Measurements from ENCODE around the gene DAPK3. TPM values are rescaled to one million over a fixed set of nuclear protein-coding genes. Genes with fewer than 3 reads are reported as not detected.
"Not testable (repeated sequence)": the region's sequence is repeated elsewhere in the genome, so short reads cannot be mapped to it uniquely, and the experiment has no call there.

The DAPK3 gene
- polyA plus RNA-seq, 2 of the 4 experiments (the other 2 are of a cell fraction) = 33.0 to 54.9 TPM

DNA sequence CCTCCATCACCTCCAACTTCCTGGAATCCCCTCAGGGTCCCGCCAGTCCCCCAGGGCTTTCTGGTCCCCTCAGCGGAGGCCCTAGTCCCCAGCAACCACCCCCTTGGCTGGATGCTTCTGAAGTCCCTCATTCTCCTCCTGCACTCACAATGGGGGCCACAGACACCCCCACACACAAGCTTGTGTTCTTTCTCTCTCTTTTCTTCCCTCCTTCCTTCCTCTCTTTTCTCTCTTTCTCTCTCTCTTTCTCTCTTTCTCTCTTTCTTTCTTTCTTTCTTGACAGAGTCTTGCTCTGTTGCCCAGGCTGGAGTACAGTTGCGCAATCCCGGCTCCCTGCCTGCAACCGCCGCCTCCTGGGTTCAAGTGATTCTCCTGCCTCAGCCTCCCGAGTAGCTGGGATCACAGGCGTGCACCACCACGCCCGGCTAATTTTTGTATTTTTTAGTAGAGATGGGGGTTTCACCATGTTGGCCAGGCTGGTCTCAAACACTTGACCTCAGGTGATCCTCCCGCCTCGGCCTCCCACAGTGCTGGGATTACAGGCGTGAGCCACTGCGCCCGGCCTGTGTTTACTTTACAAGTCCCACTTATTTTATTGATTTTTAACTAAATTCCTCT is 23.5 kb downstream of the DAPK3 start:
- H3K4me1 ChIP-seq; H3K4me3 ChIP-seq; H3K9me3 ChIP-seq; H3K4me2 ChIP-seq; POLR2A ChIA-PET; H3K27ac ChIP-seq; DNase-seq (ENCODE audit: low read depth in 1 of 2, low spot score in 1 of 2); CTCF ChIA-PET; ATAC-seq; FAIRE-seq: not testable (repeated sequence)
- 57% methylated on average over 15 of the region's 15 CpGs for WGBS (ENCODE audit: missing lambda C conversion rate)
- peak; percentile 15 to 79; a peak in 3 of 4 replicates for TF ChIP-seq CEBPB (IDR thresholded peaks at IDR 0.05)

DNA sequence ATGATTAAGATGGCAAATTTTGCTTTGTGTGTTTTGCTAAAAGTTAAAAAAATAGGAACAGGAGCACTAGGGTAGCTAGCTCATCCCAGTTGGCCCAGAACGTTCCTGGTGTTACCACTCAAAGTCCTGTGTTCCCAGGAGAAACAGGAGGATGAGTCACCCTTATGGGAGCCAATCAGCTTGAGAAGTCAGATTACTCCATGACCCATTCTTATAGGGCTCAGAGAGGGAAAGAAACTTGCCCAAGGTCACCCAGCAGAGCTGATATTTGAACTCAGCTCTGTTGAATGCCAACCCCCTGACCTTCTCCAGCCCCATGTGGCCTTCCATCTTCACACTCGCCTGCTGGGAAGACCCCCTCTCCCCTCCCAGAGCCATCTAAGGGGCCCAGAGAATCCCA is 25.1 kb downstream of the DAPK3 start:
- peak; percentile 28 to 55; a peak in 2 of 6 replicates for ATAC-seq
- POLR2A ChIA-PET = interaction anchor here (0.6 to 1.2 kb wide), 2 partner anchors 30 to 39 kb away, joined by 4 read pairs; partner anchors contain the start of gene EEF2
- no peak for FAIRE-seq
- 0% methylated on average over 1 of the region's 2 CpGs for WGBS (ENCODE audit: missing lambda C conversion rate)
- Histone ChIP-seq H3K27ac (no peak overlapping the region), H3K4me3 (no peak overlapping the region), H3K9me3 (no peaks in the 10 kb centered on the region), H3K4me2 (no peak overlapping the region), H3K4me1 (no peaks in the 10 kb centered on the region)
- CTCF ChIA-PET = no interaction called here
- DNase-seq (ENCODE audit: low read depth in 1 of 2, low spot score in 1 of 2) = no peak
- TF ChIP-seq, protein P1, sequence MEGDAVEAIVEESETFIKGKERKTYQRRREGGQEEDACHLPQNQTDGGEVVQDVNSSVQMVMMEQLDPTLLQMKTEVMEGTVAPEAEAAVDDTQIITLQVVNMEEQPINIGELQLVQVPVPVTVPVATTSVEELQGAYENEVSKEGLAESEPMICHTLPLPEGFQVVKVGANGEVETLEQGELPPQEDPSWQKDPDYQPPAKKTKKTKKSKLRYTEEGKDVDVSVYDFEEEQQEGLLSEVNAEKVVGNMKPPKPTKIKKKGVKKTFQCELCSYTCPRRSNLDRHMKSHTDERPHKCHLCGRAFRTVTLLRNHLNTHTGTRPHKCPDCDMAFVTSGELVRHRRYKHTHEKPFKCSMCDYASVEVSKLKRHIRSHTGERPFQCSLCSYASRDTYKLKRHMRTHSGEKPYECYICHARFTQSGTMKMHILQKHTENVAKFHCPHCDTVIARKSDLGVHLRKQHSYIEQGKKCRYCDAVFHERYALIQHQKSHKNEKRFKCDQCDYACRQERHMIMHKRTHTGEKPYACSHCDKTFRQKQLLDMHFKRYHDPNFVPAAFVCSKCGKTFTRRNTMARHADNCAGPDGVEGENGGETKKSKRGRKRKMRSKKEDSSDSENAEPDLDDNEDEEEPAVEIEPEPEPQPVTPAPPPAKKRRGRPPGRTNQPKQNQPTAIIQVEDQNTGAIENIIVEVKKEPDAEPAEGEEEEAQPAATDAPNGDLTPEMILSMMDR (IDR thresholded peaks at IDR 0.05) = no peak
- no peak for TF ChIP-seq EHMT2 (IDR thresholded peaks at IDR 0.05; ENCODE audit: low read depth)
- peak; percentile 70 for TF ChIP-seq ZFP36 (IDR thresholded peaks at IDR 0.05; ENCODE audit: borderline replicate concordance, partially characterized antibody)
- no peak for TF ChIP-seq NFE2L2 (conservative IDR thresholded peaks at IDR 0.05; ENCODE audit: low read length)
- TF ChIP-seq, protein P2, sequence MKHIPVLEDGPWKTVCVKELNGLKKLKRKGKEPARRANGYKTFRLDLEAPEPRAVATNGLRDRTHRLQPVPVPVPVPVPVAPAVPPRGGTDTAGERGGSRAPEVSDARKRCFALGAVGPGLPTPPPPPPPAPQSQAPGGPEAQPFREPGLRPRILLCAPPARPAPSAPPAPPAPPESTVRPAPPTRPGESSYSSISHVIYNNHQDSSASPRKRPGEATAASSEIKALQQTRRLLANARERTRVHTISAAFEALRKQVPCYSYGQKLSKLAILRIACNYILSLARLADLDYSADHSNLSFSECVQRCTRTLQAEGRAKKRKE (CRISPR knock-in tag; IDR thresholded peaks at IDR 0.05; ENCODE audit: low read depth) = no peak
- no peak for TF ChIP-seq FOSL2 (IDR thresholded peaks at IDR 0.05)
- peak; percentile 62 for TF ChIP-seq FOSL2 (CRISPR knock-in tag; IDR thresholded peaks at IDR 0.05)
- TF ChIP-seq POLR2AphosphoS2 (conservative IDR thresholded peaks at IDR 0.05; ENCODE audit: low read length) = no peak
- TF ChIP-seq HOXA7 (CRISPR knock-in tag; IDR thresholded peaks at IDR 0.05) = no peak
- no peak for TF ChIP-seq RFX5 (IDR thresholded peaks at IDR 0.05)

DNA sequence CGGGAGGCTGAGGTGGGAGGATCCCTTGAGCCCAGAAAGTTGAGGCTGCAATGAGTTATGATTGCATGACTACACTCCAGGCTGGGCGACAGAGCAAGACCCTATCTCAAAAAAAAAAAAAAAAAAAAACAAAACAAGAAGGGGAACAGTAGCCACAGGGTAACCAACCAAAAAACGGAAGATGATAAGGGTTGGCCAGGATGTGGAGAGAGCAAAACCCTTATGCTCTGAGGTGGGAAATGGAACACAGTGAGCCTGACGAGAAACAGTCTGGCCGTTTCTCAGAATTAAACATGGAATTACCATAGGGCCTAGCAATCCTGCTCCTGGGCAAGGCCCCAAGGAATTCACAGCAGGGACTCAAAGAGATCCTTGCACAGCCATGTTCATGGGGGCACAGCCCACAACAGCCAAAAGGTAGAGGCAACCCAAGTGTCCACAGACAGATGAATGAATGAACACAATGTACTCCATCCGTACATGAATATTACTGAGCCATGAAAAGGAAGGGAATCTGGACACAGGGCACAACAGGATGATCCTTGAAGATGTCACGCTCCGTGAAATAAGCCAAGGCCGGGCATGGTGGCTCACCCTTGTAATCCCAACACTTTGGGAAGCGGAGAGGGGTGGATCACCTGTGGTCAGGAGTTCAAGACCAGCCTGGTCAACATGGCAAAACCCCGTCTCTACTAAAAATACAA is 26.7 kb downstream of the DAPK3 start:
- Histone ChIP-seq H3K4me1 (no peaks in the 10 kb centered on the region), H3K4me3 (no peak overlapping the region), H3K4me2 (no peak overlapping the region), H3K27ac (no peak overlapping the region), H3K9me3 (no peaks in the 10 kb centered on the region)
- DNase-seq (ENCODE audit: low read depth in 1 of 2, low spot score in 1 of 2) = no peak
- FAIRE-seq = no peak
- TF ChIP-seq MAZ (IDR thresholded peaks at IDR 0.05; ENCODE audit: borderline replicate concordance, low read depth, low read length) = no peak
- no peak for TF ChIP-seq RFX5 (IDR thresholded peaks at IDR 0.05)
- no peak for TF ChIP-seq NPAS2 (CRISPR knock-in tag; IDR thresholded peaks at IDR 0.05; ENCODE audit: borderline replicate concordance)
- TF ChIP-seq FOSL2 (IDR thresholded peaks at IDR 0.05) = no peak
- no peak for TF ChIP-seq FOSL2 (CRISPR knock-in tag; IDR thresholded peaks at IDR 0.05)
- TF ChIP-seq ZFP36 (IDR thresholded peaks at IDR 0.05; ENCODE audit: borderline replicate concordance, partially characterized antibody) = no peak
- TF ChIP-seq ESRRA (IDR thresholded peaks at IDR 0.05; ENCODE audit: borderline replicate concordance, low read length) = no peak
- no peak for TF ChIP-seq CHD2 (IDR thresholded peaks at IDR 0.05; ENCODE audit: low read length, partially characterized antibody)
- TF ChIP-seq ZC3H11A (IDR thresholded peaks at IDR 0.05) = no peak
- TF ChIP-seq BHLHE40 (IDR thresholded peaks at IDR 0.05; ENCODE audit: low read depth, low read length) = no peak
- no peak for TF ChIP-seq POLR2AphosphoS2 (conservative IDR thresholded peaks at IDR 0.05; ENCODE audit: low read length)
- TF ChIP-seq, protein P3, sequence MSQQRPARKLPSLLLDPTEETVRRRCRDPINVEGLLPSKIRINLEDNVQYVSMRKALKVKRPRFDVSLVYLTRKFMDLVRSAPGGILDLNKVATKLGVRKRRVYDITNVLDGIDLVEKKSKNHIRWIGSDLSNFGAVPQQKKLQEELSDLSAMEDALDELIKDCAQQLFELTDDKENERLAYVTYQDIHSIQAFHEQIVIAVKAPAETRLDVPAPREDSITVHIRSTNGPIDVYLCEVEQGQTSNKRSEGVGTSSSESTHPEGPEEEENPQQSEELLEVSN (IDR thresholded peaks at IDR 0.05; ENCODE audit: borderline replicate concordance, low read depth) = no peak
- no peak for TF ChIP-seq HOXB5 (CRISPR knock-in tag; IDR thresholded peaks at IDR 0.05)
- TF ChIP-seq GATA3 (IDR thresholded peaks at IDR 0.05; ENCODE audit: borderline replicate concordance) = no peak
- TF ChIP-seq, protein P4, sequence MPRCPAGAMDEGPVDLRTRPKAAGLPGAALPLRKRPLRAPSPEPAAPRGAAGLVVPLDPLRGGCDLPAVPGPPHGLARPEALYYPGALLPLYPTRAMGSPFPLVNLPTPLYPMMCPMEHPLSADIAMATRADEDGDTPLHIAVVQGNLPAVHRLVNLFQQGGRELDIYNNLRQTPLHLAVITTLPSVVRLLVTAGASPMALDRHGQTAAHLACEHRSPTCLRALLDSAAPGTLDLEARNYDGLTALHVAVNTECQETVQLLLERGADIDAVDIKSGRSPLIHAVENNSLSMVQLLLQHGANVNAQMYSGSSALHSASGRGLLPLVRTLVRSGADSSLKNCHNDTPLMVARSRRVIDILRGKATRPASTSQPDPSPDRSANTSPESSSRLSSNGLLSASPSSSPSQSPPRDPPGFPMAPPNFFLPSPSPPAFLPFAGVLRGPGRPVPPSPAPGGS (IDR thresholded peaks at IDR 0.05) = no peak
- TF ChIP-seq PHF8 (IDR thresholded peaks at IDR 0.05; ENCODE audit: borderline replicate concordance, low read depth) = no peak
- no peak for TF ChIP-seq SMC3 (IDR thresholded peaks at IDR 0.05)
- TF ChIP-seq ZSCAN20 (CRISPR knock-in tag; IDR thresholded peaks at IDR 0.05) = no peak
- no peak for TF ChIP-seq JUNB (IDR thresholded peaks at IDR 0.05)
- ATAC-seq = no peak
- CTCF ChIA-PET = interaction anchor here (0.6 kb wide), 1 partner anchor 317 kb away, joined by 3 read pairs; no protein-coding TSS in a partner anchor
- WGBS (ENCODE audit: missing lambda C conversion rate) = 66% methylated on average over 10 of the region's 11 CpGs
- POLR2A ChIA-PET = no interaction called here
